ENCODE results near the gene PRTFDC1. TPM values are rescaled to one million over a fixed set of nuclear protein-coding genes. Genes with fewer than 3 reads are reported as not detected.

The PRTFDC1 gene
- total and polyA plus RNA-seq, 2 donors (not counting 3 experiments of a cell fraction or from before 2014, with no cell fraction given): 22.0 to 27.0 TPM

DNA sequence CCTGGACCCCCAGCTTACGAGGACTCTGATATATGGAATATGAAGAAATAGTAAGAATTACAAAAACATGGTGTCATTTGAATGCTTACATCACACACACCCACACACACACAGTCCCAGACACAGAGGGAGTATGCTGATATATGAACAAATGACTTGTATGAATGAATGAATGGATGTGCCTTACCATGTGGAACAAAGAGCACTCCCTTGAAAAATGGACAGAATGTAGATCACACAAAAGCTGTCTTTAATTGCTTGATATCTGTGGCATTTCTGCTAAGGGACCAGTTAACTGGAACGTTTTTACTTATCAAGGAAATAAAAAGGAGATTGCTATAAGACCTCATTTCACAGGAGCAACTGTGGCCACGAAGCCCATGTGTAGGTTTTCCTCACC lies 46.0 kb downstream of the PRTFDC1 start:
- intact Hi-C loops (cut with micrococcal nuclease): no loop called here
- Histone ChIP-seq H3K4me1 (ENCODE audit: control insufficient read depth, extremely low read depth, insufficient read depth, low read length) (peaks cover 19% of the 10 kb centered on the region), H3K9me1 (replicated peaks; ENCODE audit: control insufficient read depth, extremely low read depth, insufficient read depth, low read length) (no peaks in the 10 kb centered on the region), H3K4me2 (ENCODE audit: insufficient read depth, low read length) (no peak overlapping the region), H3K36me3 (ENCODE audit: control insufficient read depth in 2 of 2, extremely low read depth in 1 of 2, insufficient read depth in 2 of 2, low read length in 2 of 2) (no peaks in the 10 kb centered on the region), H3K4me3 (replicated peaks in 1 of 3; ENCODE audit: insufficient read depth in 1 of 3, low read depth in 1 of 3, low read length in 3 of 3) (no peak overlapping the region), H3K79me2 (ENCODE audit: control insufficient read depth, insufficient read depth, low read length) (no peaks in the 10 kb centered on the region), H4K20me1 (replicated peaks; ENCODE audit: control insufficient read depth, extremely low read depth, insufficient read depth, low read length) (no peaks in the 10 kb centered on the region), H3K9me3 (replicated peaks; ENCODE audit: control insufficient read depth, insufficient read depth, low read length) (no peaks in the 10 kb centered on the region), H2AFZ (ENCODE audit: low read depth, low read length) (no peak overlapping the region), H3K27me3 (ENCODE audit: control insufficient read depth in 2 of 2, insufficient read depth in 2 of 2, low read length in 2 of 2) (no peaks in the 10 kb centered on the region), H3K9ac (replicated peaks; ENCODE audit: extremely low read depth, insufficient read depth, low read length) (no peak overlapping the region), H3K27ac (ENCODE audit: insufficient read depth, low read depth, low read length) (no peak overlapping the region)
- TF ChIP-seq FOS (IDR thresholded peaks at IDR 0.05; ENCODE audit: borderline replicate concordance, insufficient read depth, low read length) (no peak), EZH2 (IDR thresholded peaks at IDR 0.05; ENCODE audit: borderline replicate concordance, low read depth, low read length, severe bottlenecking) (no peak), GATA2 (IDR thresholded peaks at IDR 0.05; ENCODE audit: insufficient read depth, insufficient read length, low read depth, low read length) (no peak), JUN (IDR thresholded peaks at IDR 0.05; ENCODE audit: borderline replicate concordance, insufficient read depth, insufficient read length, low read depth) (no peak), MYC (IDR thresholded peaks at IDR 0.05; ENCODE audit: low read depth, low read length) (no peak), POLR2A (IDR thresholded peaks at IDR 0.05; ENCODE audit: low read depth, low read length) (no peak), POLR2AphosphoS5 (IDR thresholded peaks at IDR 0.05; ENCODE audit: insufficient read depth, low read depth, low read length) (no peak)
- TF ChIP-seq, protein P1, sequence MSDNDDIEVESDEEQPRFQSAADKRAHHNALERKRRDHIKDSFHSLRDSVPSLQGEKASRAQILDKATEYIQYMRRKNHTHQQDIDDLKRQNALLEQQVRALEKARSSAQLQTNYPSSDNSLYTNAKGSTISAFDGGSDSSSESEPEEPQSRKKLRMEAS (IDR thresholded peaks at IDR 0.05; ENCODE audit: insufficient read depth, insufficient read length): no peak
- TF ChIP-seq, protein P2, sequence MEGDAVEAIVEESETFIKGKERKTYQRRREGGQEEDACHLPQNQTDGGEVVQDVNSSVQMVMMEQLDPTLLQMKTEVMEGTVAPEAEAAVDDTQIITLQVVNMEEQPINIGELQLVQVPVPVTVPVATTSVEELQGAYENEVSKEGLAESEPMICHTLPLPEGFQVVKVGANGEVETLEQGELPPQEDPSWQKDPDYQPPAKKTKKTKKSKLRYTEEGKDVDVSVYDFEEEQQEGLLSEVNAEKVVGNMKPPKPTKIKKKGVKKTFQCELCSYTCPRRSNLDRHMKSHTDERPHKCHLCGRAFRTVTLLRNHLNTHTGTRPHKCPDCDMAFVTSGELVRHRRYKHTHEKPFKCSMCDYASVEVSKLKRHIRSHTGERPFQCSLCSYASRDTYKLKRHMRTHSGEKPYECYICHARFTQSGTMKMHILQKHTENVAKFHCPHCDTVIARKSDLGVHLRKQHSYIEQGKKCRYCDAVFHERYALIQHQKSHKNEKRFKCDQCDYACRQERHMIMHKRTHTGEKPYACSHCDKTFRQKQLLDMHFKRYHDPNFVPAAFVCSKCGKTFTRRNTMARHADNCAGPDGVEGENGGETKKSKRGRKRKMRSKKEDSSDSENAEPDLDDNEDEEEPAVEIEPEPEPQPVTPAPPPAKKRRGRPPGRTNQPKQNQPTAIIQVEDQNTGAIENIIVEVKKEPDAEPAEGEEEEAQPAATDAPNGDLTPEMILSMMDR (IDR thresholded peaks at IDR 0.05; ENCODE audit: extremely low read depth in 1 of 2, insufficient read depth in 1 of 2, low read depth in 1 of 2, low read length in 2 of 2): no peak
- ChIA-PET CTCF (no interaction called here), POLR2A (no interaction called here)
- FAIRE-seq (no peak), DNase-seq (ENCODE audit: low read depth, low spot score) (no peak)
- BruUV-seq (replicated peaks): no TSS peak
- dilution Hi-C loops (cut with MboI; ENCODE audit: extremely low pct_ligation_motif_present, low sequenced_read_pairs): no loop called here

All from endothelial cell of umbilical vein (primary cell).